ENCODE results near the gene NBAS. TPM values are rescaled to one million over a fixed set of nuclear protein-coding genes. Genes with fewer than 3 reads are reported as not detected.

The NBAS gene
- total RNA-seq, 1 donor from 2014 or later: 126 TPM

GRCh38 chr2:15591692-15592463 lies 30.7 kb upstream of the NBAS start, which contains the start of gene DDX1:
Gene DDX1 (plus strand): TSS chr2:15591868. CDS start chr2:15591934, 66 bp downstream.
- Histone ChIP-seq H3K4me3 (ENCODE audit: low read length in 3 of 3) (peak within 1 kb of the TSS; percentile 89 to 96 (median 96)), H3K9ac (ENCODE audit: low read depth in 1 of 3, low read length in 3 of 3) (peak within 1 kb of the TSS; percentile 96 to 98 (median 96)), H3K9me3 (ENCODE audit: control insufficient read depth in 3 of 3, low read length in 3 of 3) (no peaks in the 10 kb centered on the region), H3K4me1 (ENCODE audit: control insufficient read depth in 3 of 3, insufficient read depth in 3 of 3, low read length in 3 of 3) (peaks cover 15 to 19% (median 16%) of the 10 kb centered on the region in 3 donors), H3K27ac (ENCODE audit: low read depth, low read length) (peak within 1 kb of the TSS; percentile 89), H3K36me3 (ENCODE audit: control insufficient read depth in 3 of 3, insufficient read depth in 3 of 3, low read length in 3 of 3) (peaks cover 9 to 16% (median 14%) of the 10 kb centered on the region in 3 donors), H3K27me3 (ENCODE audit: control insufficient read depth in 3 of 3, insufficient read depth in 3 of 3, low read length in 3 of 3) (no peaks in the 10 kb centered on the region)

GRCh38 chr2:15591373-15591691 lies 30.2 kb upstream of the NBAS start:
- peak overlapping the region; percentile 89 for H3K27ac ChIP-seq (ENCODE audit: low read depth, low read length)
- no peaks in the 10 kb centered on the region for H3K9me3 ChIP-seq (ENCODE audit: control insufficient read depth in 3 of 3, low read length in 3 of 3)
- peaks cover 7 to 11% (median 11%) of the 10 kb centered on the region in 3 donors for H3K36me3 ChIP-seq (ENCODE audit: control insufficient read depth in 3 of 3, insufficient read depth in 3 of 3, low read length in 3 of 3)
- peaks cover 15 to 19% (median 16%) of the 10 kb centered on the region in 3 donors for H3K4me1 ChIP-seq (ENCODE audit: control insufficient read depth in 3 of 3, insufficient read depth in 3 of 3, low read length in 3 of 3)
- peak overlapping the region; percentile 89 to 96 (median 96) for H3K4me3 ChIP-seq (ENCODE audit: low read length in 3 of 3)
- H3K27me3 ChIP-seq (ENCODE audit: control insufficient read depth in 3 of 3, insufficient read depth in 3 of 3, low read length in 3 of 3): no peaks in the 10 kb centered on the region
- peak overlapping the region; percentile 83 to 96 (median 96) for H3K9ac ChIP-seq (ENCODE audit: low read depth in 1 of 3, low read length in 3 of 3)

- H3K27ac ChIP-seq (ENCODE audit: low read depth, low read length): no peak overlapping the region
- H3K4me3 ChIP-seq (ENCODE audit: low read length in 3 of 3): no peak overlapping the region
- no peaks in the 10 kb centered on the region for H3K9me3 ChIP-seq (ENCODE audit: control insufficient read depth in 3 of 3, low read length in 3 of 3)
- no peaks in the 10 kb centered on the region for H3K36me3 ChIP-seq (ENCODE audit: control insufficient read depth in 3 of 3, insufficient read depth in 3 of 3, low read length in 3 of 3)
- H3K9ac ChIP-seq (ENCODE audit: low read depth in 1 of 3, low read length in 3 of 3): no peak overlapping the region
- no peaks in the 10 kb centered on the region for H3K27me3 ChIP-seq (ENCODE audit: control insufficient read depth in 3 of 3, insufficient read depth in 3 of 3, low read length in 3 of 3)
- H3K4me1 ChIP-seq (ENCODE audit: control insufficient read depth in 3 of 3, insufficient read depth in 3 of 3, low read length in 3 of 3): peaks cover 11 to 13% (median 12%) of the 10 kb centered on the region in 3 donors
Observed at GRCh38 chr2:15588329-15588919, 27.3 kb upstream of the NBAS start.

GRCh38 chr2:15584767-15585469 lies 23.8 kb upstream of the NBAS start:
- H3K4me3 ChIP-seq (ENCODE audit: low read length in 3 of 3): no peak overlapping the region
- H3K4me1 ChIP-seq (ENCODE audit: control insufficient read depth in 3 of 3, insufficient read depth in 3 of 3, low read length in 3 of 3): no peaks in the 10 kb centered on the region
- H3K27ac ChIP-seq (ENCODE audit: low read depth, low read length): no peak overlapping the region
- H3K36me3 ChIP-seq (ENCODE audit: control insufficient read depth in 3 of 3, insufficient read depth in 3 of 3, low read length in 3 of 3): no peaks in the 10 kb centered on the region
- H3K27me3 ChIP-seq (ENCODE audit: control insufficient read depth in 3 of 3, insufficient read depth in 3 of 3, low read length in 3 of 3): peaks cover 0 to 4% (median 3%) of the 10 kb centered on the region in 3 donors
- H3K9ac ChIP-seq (ENCODE audit: low read depth in 1 of 3, low read length in 3 of 3): no peak overlapping the region
- no peaks in the 10 kb centered on the region for H3K9me3 ChIP-seq (ENCODE audit: control insufficient read depth in 3 of 3, low read length in 3 of 3)

GRCh38 chr2:15584316-15584715 lies 23.2 kb upstream of the NBAS start:
- H3K9ac ChIP-seq (ENCODE audit: low read depth in 1 of 3, low read length in 3 of 3): no peak overlapping the region
- H3K27ac ChIP-seq (ENCODE audit: low read depth, low read length): no peak overlapping the region
- no peak overlapping the region for H3K4me3 ChIP-seq (ENCODE audit: low read length in 3 of 3)
- no peaks in the 10 kb centered on the region for H3K9me3 ChIP-seq (ENCODE audit: control insufficient read depth in 3 of 3, low read length in 3 of 3)
- no peaks in the 10 kb centered on the region for H3K36me3 ChIP-seq (ENCODE audit: control insufficient read depth in 3 of 3, insufficient read depth in 3 of 3, low read length in 3 of 3)
- H3K4me1 ChIP-seq (ENCODE audit: control insufficient read depth in 3 of 3, insufficient read depth in 3 of 3, low read length in 3 of 3): no peaks in the 10 kb centered on the region
- peaks cover 0 to 4% (median 3%) of the 10 kb centered on the region in 3 donors for H3K27me3 ChIP-seq (ENCODE audit: control insufficient read depth in 3 of 3, insufficient read depth in 3 of 3, low read length in 3 of 3)

- Histone ChIP-seq H3K4me1 (ENCODE audit: control insufficient read depth in 3 of 3, insufficient read depth in 3 of 3, low read length in 3 of 3) (no peaks in the 10 kb centered on the region), H3K9ac (ENCODE audit: low read depth in 1 of 3, low read length in 3 of 3) (no peak overlapping the region), H3K9me3 (ENCODE audit: control insufficient read depth in 3 of 3, low read length in 3 of 3) (no peaks in the 10 kb centered on the region)
Observed at GRCh38 chr2:15583826-15584225, 22.7 kb upstream of the NBAS start.

GRCh38 chr2:15582710-15583357 lies 21.7 kb upstream of the NBAS start:
- no peak overlapping the region for H3K9ac ChIP-seq (ENCODE audit: low read depth in 1 of 3, low read length in 3 of 3)
- peaks cover 0 to 4% (median 3%) of the 10 kb centered on the region in 3 donors for H3K27me3 ChIP-seq (ENCODE audit: control insufficient read depth in 3 of 3, insufficient read depth in 3 of 3, low read length in 3 of 3)
- H3K9me3 ChIP-seq (ENCODE audit: control insufficient read depth in 3 of 3, low read length in 3 of 3): no peaks in the 10 kb centered on the region
- H3K27ac ChIP-seq (ENCODE audit: low read depth, low read length): no peak overlapping the region
- no peaks in the 10 kb centered on the region for H3K4me1 ChIP-seq (ENCODE audit: control insufficient read depth in 3 of 3, insufficient read depth in 3 of 3, low read length in 3 of 3)
- H3K36me3 ChIP-seq (ENCODE audit: control insufficient read depth in 3 of 3, insufficient read depth in 3 of 3, low read length in 3 of 3): no peaks in the 10 kb centered on the region
- H3K4me3 ChIP-seq (ENCODE audit: low read length in 3 of 3): no peak overlapping the region

More at GRCh38 chr2:15583826-15584225, 22.7 kb upstream of the NBAS start:
- Histone ChIP-seq H3K27me3 (ENCODE audit: control insufficient read depth in 3 of 3, insufficient read depth in 3 of 3, low read length in 3 of 3) (peaks cover 0 to 4% (median 3%) of the 10 kb centered on the region in 3 donors), H3K27ac (ENCODE audit: low read depth, low read length) (no peak overlapping the region), H3K4me3 (ENCODE audit: low read length in 3 of 3) (no peak overlapping the region), H3K36me3 (ENCODE audit: control insufficient read depth in 3 of 3, insufficient read depth in 3 of 3, low read length in 3 of 3) (no peaks in the 10 kb centered on the region)

GRCh38 chr2:15580451-15580850 lies 19.3 kb upstream of the NBAS start:
- Histone ChIP-seq H3K27me3 (ENCODE audit: control insufficient read depth in 3 of 3, insufficient read depth in 3 of 3, low read length in 3 of 3) (peaks cover 0 to 4% (median 3%) of the 10 kb centered on the region in 3 donors), H3K36me3 (ENCODE audit: control insufficient read depth in 3 of 3, insufficient read depth in 3 of 3, low read length in 3 of 3) (no peaks in the 10 kb centered on the region), H3K27ac (ENCODE audit: low read depth, low read length) (no peak overlapping the region)

GRCh38 chr2:15579641-15580040 lies 18.5 kb upstream of the NBAS start:
- no peak overlapping the region for H3K9ac ChIP-seq (ENCODE audit: low read depth in 1 of 3, low read length in 3 of 3)
- H3K9me3 ChIP-seq (ENCODE audit: control insufficient read depth in 3 of 3, low read length in 3 of 3): no peaks in the 10 kb centered on the region
- no peaks in the 10 kb centered on the region for H3K4me1 ChIP-seq (ENCODE audit: control insufficient read depth in 3 of 3, insufficient read depth in 3 of 3, low read length in 3 of 3)
- H3K27me3 ChIP-seq (ENCODE audit: control insufficient read depth in 3 of 3, insufficient read depth in 3 of 3, low read length in 3 of 3): peaks cover 0 to 4% (median 3%) of the 10 kb centered on the region in 3 donors
- no peak overlapping the region for H3K27ac ChIP-seq (ENCODE audit: low read depth, low read length)
- H3K36me3 ChIP-seq (ENCODE audit: control insufficient read depth in 3 of 3, insufficient read depth in 3 of 3, low read length in 3 of 3): no peaks in the 10 kb centered on the region
- no peak overlapping the region for H3K4me3 ChIP-seq (ENCODE audit: low read length in 3 of 3)

More at GRCh38 chr2:15580451-15580850, 19.3 kb upstream of the NBAS start:
- no peaks in the 10 kb centered on the region for H3K9me3 ChIP-seq (ENCODE audit: control insufficient read depth in 3 of 3, low read length in 3 of 3)
- no peaks in the 10 kb centered on the region for H3K4me1 ChIP-seq (ENCODE audit: control insufficient read depth in 3 of 3, insufficient read depth in 3 of 3, low read length in 3 of 3)
- no peak overlapping the region for H3K4me3 ChIP-seq (ENCODE audit: low read length in 3 of 3)
- H3K9ac ChIP-seq (ENCODE audit: low read depth in 1 of 3, low read length in 3 of 3): no peak overlapping the region

Measured in skeletal muscle tissue (tissue), 4 donors.